Hematopoietic multipotent progenitor cell treated with erythropoietin and hydrocortisone succinate and interleukin-3 and kit ligand, for 15 days (in vitro differentiated cells): ENCODE data around the gene CYP27A1.

ENCODE experiments used
- DNase-seq: peaks from one replicate; pipeline ENCODE4 v3.0.0-alpha.2; 2015; ENCODE audit warnings: low spot score

Gene CYP27A1

DNA sequence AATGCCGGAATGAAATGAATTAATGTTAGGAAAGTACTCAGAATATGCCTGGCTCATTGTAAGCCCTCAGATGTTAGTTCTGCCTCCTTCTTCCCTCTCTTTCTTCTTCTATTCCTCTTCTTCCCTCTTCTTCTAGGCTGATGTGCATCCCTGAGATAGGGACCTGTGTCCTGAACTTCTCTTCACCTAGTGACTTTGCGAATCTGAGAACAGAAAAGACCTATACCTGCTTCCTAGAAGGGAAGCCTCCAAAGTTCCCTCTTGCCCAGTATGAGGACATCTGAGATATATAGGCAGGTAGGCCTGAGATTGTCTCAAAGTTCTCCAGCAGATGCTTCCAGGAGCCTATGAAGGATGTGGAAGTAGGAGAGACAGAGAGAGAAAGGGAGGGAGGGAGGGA lies 8.1 kb upstream of the CYP27A1 start:
- no peak for DNase-seq

DNA sequence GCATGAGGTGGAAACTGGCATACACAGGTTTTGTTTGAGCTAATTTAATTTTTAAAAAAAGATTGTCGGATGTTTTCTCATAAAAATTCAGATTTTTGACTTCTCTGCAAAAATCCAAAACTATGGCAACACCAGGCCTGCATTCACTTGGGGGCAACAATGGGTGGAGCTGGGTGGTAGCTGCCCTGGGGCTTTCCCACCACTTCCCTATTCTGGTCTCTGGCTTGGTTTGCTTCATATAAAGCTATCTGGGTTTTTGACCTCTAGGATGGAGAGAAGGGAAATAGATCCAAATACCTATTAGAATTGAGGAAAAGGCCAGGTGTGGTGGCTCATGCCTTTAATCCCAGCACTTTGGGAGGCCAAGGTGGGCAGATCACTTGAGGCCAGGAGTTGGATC lies 5.5 kb upstream of the CYP27A1 start:
- no peak for DNase-seq

DNA sequence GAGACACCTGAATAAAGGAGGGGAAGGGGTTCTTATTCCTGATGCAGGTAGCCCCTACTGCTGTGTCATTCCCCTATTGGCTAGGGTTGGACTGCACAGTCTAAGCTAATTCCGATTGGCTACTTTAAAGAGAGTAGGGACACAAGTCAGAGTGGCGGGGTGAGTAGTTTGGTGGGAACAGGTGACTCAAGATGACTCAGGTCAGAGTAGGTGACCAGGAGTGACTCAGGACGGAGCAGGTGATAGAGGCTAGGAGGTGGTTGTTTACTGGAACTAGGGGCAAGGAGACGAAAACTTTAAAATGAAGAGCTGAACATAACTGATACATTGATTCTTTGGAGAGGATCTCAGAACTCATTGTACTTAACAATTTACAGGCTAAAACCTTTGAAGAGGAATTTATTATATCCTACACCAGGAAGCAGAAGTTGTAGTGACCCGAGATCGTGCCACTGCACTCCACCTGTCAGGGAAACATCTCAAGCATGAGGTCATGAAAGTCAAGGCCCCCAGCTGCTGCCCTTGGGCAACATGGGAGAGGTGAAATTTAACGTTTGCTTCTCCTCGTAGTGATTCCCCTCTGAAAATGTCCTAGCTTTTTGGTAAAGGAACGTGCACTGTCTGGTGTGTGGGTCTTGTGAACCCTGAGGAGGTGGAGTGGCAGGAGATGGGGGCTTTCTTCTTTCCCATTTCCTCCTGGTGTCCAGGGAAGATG lies 4.5 kb upstream of the CYP27A1 start:
- DNase-seq, result no peak

DNA sequence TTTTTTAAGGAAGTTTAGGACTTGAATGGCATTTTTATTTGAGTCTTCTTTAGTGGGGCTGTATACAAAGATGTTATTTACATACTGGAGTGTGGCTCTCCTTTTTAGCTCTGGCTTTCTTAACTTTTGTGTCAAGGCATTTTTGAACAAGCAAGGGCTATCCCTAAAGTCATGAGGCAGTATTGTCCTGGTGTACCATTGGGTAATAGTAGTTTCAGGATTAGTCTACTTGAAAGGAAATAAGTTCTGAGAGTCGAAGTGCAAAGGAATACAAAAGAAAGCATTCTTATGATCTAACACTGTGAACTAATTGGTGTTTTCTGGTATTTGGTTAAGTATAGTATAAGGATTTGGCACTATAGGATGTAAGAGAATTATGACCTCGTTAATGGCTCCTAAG lies 1.9 kb upstream of the CYP27A1 start:
- no peak for DNase-seq

DNA sequence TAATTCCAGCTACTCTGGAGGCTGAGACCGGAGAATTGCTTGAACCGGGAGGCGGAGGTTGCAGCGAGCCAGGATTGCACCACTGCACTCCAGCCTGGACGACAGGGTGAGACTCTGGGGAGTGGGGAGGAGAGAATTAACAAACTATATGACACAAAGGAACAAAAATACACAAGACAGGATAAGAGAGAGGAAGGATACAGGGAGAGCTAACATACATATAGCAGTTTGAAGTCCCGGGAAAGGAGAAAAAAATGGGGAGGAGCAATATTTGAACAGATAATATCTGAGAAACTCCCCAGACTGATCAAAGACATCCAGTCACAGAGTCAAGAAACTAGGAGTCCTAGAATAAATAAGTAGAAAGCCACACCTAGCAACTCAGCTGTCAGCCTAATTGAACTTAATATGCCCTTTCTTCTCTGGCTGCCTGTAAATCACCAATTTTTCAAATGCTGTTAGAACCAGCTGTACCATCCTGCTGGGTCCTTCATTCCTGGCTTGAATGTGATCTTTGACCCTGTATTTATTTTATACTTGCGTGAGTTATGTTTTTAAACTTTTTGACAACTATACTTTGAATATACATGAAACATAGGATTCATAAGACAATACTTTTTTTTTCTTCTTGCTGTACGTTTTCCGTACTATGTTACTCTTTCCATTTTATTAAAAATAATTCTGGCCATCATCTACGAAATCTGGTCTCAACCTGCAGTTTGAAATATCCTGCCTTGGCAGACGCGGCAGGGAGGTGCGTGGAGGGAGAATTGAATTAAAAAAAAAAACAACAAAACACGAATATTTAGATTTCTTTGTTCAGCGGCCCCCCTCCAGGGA lies 876 bp upstream of the CYP27A1 start:
- no peak for DNase-seq

DNA sequence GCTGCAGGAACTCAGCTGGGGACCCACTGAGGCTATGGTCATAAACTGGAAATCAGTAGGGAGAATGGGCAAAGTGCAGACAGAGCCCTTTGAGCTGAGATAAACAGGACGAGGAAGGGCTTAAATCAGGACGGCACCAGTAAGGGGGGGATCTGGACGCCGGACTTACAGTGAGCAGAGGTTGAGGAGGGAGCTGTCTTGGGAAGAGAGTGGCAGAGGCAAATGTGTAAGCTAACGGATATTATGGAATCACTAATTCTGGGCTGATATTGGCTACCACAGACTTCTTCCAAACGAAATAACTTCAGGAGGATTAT lies 539 bp downstream of the CYP27A1 start:
- DNase-seq, result no peak

DNA sequence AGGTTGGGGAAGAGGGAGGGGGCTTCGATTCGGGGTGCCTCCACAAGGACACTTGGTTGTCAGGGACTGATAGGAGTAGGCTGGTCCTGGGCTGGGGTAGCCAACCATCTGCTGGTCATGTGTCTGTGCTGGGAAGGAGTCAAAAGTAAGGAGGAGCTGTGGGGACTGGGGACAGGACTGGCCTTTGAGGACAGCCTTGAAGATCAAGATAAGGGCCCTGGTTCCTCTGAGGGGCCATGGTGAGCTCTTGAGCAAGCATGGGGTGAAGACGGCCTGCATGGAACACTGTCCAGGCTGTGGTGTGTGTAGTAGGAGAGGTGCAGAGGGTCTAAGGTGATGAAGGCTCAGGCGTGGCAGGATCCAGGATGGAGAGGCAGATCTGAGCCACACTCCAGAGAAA lies 1.7 kb downstream of the CYP27A1 start:
- no peak for DNase-seq

DNA sequence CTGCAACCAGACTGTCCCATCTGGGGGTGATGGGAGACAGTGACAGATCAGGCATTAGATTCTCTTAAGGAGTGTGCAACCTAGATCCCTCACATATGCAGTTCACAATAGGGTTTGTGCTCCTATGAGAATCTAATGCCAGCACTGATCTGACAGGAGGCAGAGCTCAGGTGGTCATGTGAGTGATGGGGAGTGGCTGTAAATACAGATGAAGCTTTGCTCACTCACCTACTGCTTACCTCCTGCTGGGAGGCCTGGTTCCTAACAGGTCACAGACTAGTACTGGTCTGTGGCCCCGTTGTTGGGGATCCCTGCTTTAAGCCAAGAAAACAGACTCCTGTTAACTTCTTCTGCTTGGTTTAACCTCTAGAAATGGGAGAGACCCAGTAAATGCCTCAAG lies 3.2 kb downstream of the CYP27A1 start:
- DNase-seq, result no peak

DNA sequence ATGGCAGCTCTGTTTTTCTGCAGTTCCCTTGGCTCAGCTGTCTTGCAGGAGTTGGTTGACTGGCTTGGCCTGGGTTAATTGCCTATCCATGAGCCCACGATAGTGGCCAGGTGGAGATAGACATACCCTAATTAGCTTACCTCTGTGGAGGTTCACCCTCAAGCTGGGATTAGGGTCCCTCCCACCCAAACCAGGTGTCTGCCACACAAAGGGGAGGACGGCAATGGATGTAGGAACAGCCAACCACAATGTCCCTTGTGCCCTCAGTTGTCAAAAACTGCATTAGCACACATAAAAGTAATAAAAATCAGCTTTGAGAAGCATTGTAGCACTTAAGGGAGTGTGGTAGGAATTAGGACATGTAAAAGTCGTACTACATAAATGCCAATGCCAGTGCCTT lies 4.2 kb downstream of the CYP27A1 start:
- no peak for DNase-seq

DNA sequence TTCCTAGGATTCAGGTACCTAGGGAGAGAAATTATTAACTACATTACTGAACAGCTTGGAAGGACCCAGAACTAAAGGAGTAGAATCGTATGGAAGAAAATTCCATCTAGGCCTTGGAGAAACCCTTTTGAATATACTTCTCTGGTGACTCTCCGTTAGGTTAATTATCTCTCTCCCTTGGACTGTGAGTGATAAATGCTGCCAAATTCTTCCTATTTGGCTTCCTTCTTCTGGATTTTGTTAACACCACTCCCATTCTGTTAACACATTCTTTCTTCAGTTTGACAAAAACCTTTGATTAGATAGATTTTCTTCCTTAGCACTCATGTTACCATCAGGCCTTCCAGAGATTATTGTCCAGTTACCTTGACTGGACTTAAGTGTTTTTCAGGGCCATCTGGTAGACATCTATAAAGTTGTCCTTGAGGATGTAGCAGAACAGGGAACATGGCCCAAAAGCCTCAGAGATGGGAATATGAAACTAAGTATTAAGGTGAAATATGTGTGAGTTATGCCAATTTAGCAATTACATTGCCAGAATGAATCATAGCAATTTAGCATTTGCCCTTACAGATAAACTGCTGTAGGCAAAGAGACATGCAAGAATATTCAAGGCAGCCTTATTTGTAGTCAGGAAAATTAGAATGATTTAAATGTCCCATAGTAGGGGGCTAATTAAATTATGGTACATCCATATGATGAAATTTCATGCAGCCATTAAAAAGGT lies 6.7 kb downstream of the CYP27A1 start:
- DNase-seq, result no peak

DNA sequence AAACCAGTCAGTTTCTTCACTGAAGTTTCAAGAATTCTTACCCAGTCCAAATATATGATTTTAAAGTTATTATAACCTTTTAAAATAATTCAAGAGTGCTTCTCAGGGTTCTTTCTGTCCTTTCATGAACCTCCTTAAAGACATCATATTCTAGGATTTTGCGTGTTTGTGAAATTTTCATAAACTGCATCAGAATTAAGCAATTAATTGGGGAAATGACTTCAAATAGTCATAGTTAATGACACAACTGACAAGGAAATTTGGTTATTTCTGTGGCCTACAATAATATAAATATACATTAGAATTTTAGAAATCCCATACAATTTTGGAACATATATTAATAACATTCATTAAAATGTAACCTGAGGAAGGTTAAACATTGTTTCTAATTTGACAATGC lies 10.5 kb downstream of the CYP27A1 start:
- no peak for DNase-seq

DNA sequence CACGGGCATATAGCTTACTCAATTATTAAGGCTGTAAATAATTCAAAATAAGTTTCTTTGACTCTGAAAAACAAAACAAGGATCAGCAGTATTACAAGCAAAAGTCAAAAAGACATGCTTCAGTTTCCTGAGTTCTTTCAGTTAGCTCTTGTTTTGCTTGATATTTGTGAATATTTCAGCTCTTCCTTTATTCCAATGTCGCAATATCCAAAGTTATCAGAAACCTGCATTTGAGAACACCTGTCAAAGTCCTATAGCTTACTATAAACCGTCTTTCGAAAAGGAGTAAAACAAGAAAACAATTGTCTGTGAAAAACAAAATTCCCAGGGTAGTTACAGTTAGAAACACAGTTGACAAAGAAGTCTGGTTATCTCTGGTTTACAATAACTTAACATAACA lies 14.7 kb downstream of the CYP27A1 start:
- no peak for DNase-seq

DNA sequence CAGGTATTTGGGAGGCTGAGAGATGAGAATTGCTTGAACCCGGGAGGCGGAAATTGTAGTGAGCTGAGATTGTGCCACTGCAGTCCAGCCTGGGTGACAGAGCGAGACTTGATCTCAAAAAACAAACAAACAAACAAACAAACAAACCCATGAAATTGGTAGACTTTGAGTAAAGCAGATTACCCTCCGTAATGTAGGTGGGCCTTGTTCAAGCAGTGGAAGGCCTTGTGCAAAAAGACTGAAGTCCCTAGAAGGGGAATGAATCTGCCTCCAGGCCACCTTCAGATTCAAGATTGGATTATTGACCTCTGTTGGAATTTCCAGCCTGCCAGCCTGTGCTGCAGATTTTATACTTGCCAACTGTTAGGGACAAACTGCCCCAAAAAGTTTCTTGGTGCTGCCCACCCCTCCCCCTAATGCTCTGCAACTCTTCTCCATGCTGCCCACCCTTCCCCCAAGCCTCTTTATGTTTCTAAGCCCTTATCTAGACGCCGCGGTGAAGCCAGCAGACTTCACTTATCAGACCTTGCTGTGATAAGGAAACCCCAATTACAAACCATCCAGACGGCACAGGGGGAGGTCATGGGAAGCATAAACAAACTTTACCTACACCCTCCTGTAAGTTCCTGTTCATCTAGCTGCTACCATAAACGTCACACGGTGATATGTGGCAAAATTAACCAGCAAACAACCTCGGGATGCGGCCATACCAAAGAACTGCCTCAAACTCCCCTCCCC lies 17.0 kb downstream of the CYP27A1 start:
- DNase-seq, result no peak

DNA sequence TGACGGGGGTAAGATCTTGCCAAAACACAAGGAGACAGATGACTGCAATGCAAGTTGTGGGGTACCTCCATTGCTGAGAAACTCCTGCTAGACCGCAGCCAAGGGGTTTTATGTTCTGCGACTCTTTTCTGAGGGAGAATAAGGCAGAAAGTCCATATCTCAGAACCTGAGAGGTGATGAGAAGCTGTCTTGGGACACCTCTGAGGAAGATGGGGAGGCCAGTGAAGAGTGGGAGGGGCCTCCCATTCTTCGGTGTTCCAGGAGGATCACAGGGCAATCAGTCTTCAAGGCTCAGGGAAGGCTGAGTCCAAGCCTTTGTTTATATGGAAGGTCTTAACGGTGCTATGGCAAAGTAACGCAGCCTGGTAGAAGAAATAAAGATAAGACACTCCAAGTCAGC lies 18.0 kb downstream of the CYP27A1 start:
- DNase-seq, result no peak

DNA sequence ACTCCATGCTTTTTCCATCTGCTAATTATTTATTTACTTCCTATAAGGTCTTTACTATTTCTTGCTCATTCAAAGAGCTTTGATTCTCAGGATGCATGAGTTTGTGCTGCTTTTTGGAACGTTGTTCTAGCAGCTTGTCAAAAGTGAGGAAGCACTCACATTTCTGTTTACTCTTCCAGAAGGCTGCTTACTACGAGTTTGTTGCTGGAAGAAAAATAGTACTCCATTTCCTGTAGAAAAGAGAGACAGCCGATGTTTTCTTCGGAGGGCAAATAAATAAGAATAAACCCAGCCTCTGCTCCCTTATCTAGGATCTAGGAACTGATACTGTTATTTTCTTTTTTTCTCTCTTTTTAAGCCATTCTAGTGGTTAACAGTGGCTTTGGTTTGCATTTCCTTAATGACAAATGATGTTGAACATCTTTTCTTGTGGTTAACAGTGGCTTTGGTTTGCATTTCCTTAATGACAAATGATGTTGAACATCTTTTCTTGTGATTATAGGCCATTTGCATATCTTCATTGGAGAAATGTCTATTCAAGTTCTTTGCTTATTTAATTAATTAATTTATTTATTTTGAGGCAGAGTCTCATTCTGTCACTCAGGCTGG lies 20.5 kb downstream of the CYP27A1 start:
- no peak for DNase-seq

DNA sequence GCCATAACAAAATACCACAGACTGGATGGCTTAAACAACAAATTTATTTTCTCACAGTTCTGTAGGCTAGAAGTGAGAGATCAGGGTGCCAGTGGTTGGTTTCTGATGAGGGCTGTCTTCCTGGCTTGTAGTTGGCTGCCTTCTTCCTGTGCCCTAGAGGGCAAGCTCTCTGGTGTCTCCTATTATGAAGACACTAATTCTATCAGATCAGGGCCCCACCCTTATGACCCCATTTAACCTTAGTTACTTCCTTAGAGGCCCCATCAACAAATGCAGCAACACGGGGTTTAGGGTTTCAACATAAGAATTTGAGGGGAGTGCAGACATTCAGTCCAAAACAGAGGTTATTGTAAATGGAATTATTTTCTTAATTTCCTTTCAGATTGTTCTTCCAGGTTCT lies 22.9 kb downstream of the CYP27A1 start:
- DNase-seq, result no peak

DNA sequence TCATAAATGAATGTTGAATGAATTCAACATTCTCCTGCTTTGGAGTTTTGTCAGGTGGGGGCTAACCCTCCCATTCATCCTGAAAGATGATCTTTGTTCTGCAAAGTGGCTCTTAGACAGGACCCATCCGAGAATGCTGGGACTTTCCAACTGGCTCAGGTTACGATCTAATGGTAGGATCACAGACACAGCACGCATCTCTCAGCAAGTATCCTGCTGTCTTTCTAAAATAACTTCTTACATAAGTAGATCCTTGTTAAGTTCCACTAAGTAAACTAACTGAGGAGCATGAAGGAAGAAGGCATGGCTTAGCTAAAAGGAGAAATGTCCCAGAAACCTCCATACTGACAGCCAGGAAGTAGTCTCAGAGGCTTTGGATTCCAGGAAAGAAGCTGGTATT lies 23.7 kb downstream of the CYP27A1 start:
- no peak for DNase-seq

DNA sequence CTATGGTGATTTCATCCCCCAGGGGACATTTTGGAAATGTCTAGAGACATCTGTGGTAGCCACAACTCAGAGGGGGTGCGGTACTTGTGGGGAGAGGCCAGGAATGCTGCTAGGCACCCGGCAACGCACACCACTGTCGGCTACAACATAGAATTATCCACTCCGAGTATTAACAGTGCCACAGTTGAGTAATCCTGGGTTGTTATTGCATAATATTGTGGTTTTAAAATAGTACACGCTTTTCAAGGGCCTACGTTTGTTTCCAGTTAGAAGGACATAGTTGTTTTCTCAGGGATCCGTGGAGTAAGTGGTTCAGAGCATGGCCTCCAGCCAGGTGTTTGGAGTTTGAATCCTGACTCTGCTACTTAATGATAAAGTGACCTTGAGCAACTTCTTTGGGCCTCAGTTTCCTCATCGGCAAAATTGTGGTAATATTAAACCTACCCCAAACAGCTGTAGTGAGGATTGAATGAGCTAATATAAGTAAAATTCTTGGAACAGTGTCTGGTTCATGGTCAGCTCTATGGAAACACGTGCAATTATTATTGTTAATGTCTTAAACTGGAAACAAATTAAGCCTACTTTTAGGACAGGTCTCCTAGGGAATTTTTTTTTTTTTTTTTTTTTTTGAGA lies 24.5 kb downstream of the CYP27A1 start:
- no peak for DNase-seq

DNA sequence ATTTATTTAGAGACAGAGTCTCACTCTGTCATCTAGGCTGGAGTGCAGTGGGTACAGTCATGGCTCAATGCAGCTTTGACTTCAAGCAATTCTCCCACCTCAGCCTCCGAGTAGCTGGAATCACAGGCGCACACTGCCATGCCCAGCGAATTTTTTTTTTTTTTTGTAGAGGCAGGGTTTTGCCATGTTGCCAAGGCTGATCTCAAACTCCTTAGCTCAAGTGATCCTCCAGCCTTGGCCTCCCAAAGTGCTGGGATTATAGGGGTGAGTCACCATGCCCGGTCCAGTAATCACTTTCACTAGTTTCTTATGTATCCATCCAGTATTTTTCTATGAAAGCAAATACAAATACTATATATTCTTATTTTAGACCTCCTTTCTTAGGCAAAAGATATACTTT lies 25.7 kb downstream of the CYP27A1 start:
- DNase-seq, result no peak

DNA sequence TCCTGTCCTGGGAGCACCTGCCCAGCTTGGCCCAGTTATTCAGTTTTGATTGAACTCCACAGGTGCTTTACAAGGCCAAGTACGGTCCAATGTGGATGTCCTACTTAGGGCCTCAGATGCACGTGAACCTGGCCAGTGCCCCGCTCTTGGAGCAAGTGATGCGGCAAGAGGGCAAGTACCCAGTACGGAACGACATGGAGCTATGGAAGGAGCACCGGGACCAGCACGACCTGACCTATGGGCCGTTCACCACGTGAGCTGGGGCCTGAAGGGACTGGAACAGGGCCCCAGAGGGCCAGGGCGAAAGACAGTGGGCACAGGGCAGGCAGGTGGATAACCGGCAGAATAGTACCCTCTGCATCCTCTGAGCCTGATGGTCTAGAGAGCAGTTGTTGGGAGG lies 27.6 kb downstream of the CYP27A1 start:
- DNase-seq, result no peak

DNA sequence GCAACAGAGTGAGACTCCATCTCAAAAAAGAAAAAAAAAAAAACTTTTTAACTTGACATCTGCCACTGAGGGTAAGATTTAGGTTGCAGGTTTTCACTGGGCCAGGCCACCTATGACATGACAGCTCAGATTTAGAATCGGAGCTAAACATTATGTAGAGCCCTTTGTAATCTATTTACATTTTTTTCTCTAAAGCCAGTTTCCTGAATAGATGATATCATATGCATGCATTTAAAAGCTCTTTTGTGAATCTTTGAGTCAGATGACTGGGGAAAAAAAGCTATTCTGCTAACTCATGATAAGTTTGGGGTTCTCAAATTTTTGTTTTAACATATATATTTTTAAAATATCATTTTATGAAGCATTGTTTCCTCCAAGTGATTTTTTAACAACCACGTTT lies 28.3 kb downstream of the CYP27A1 start:
- DNase-seq, result no peak

DNA sequence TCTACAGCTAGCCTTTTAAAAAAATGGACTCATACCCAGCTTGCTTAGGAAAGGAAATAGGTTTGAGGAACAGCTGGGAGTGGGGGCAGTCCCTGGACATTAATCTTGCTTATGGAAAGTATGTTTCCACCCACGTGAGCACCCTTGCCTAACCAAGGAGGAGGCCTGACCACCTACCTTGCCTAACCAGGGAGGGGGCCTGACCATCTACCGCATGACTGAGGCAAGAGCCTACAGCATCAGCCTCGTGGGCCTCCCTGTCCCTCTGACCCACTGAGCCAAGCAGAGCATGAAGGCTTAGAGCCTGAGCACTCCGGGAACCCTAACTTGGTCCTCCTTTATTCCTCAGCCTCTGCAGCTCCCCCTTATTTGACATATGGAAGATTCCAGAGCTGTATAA lies 29.4 kb downstream of the CYP27A1 start:
- DNase-seq, result no peak
